Panc1 (cell line): Measurements from ENCODE around the gene EXOC7.

ENCODE experiments used
- TCF7L2 ChIP-seq: IDR thresholded peaks from 2 replicates; pipeline ENCODE4 v1.6.1; 2011; ENCODE audit warnings: mild to moderate bottlenecking, low read depth, low read length, inconsistent platforms
- TF ChIP-seq, protein P1 (sequence below): fragments of 450-650 bp; IDR thresholded peaks from 2 replicates; pipeline ENCODE4 v1.5.1; 2017; ENCODE audit warnings: mild to moderate bottlenecking

DNA sequence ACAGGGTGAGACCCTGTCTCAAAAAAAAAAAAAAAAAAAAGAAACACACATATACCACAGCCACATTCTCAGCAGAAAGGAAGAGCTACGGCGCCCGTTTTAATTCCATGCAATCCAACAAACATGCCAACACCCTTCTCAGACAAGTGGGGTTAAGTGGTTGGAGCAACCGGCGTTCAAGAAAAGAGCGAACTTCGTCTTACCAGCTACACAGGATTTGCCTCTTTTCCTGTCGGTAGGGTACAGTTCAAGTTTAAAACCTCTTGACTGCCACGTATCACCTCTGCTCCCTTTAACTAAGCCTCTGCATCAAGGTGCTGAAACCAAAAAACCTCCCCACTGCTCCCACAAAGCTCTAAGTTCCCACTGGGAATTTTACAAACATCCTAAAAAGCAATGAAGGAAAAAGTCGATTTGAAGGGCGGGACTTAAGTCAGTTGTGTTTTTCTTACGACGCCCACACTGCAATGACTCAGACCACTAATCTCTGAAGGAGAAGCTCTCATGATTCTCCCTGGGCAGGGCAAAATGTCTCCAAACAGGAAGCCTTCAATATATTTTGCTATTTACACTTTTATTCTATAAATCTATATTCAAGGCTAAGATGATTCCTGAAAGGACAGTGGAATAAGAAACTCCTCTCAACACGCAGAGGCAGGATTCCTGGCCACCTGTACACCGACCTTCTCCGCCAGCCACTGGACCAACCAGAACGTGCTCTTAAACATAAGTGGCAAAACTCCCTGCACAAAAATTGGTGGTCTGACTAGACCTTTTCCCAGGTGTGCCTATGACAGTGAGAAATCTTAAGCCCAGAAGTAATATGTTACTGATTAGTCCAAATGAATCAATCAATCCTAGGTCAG is 50.1 kb downstream of the EXOC7 start:
- TF ChIP-seq, protein P1, sequence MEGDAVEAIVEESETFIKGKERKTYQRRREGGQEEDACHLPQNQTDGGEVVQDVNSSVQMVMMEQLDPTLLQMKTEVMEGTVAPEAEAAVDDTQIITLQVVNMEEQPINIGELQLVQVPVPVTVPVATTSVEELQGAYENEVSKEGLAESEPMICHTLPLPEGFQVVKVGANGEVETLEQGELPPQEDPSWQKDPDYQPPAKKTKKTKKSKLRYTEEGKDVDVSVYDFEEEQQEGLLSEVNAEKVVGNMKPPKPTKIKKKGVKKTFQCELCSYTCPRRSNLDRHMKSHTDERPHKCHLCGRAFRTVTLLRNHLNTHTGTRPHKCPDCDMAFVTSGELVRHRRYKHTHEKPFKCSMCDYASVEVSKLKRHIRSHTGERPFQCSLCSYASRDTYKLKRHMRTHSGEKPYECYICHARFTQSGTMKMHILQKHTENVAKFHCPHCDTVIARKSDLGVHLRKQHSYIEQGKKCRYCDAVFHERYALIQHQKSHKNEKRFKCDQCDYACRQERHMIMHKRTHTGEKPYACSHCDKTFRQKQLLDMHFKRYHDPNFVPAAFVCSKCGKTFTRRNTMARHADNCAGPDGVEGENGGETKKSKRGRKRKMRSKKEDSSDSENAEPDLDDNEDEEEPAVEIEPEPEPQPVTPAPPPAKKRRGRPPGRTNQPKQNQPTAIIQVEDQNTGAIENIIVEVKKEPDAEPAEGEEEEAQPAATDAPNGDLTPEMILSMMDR, result no peak
- no peak for TF ChIP-seq TCF7L2
